H9 (cell line): ENCODE results near the gene ERC2. TPM values are rescaled to one million over a fixed set of nuclear protein-coding genes. Genes with fewer than 3 reads are reported as not detected.

ENCODE experiments used
- DNase-seq: peaks from one replicate; pipeline ENCODE4 v3.0.0-alpha.2; 2017
- H2AFZ ChIP-seq: one replicate; pipeline ENCODE4 v1.6.1; 2013; ENCODE audit warnings: mild to moderate bottlenecking, low read length, control low read depth, moderate library complexity
- H2AK5ac ChIP-seq: 2 replicates; pipeline ENCODE4 v1.6.1; 2013; ENCODE audit warnings: low read length, control low read depth, mixed read lengths; ENCODE audit not compliant: insufficient read length
- H2BK120ac ChIP-seq: one replicate; pipeline ENCODE4 v1.6.1; 2013; ENCODE audit warnings: low read depth, mild to moderate bottlenecking, low read length, control low read depth, inconsistent platforms; ENCODE audit not compliant: poor library complexity, severe bottlenecking
- H2BK12ac ChIP-seq: 2 replicates; pipeline ENCODE4 v1.6.1; 2013; ENCODE audit warnings: low read length, control low read depth, mixed read lengths, low read depth; ENCODE audit not compliant: insufficient read length
- H2BK15ac ChIP-seq: 2 replicates; pipeline ENCODE4 v1.6.1; 2013; ENCODE audit warnings: low read depth, low read length, control low read depth
- H2BK20ac ChIP-seq: one replicate; pipeline ENCODE4 v1.6.1; 2013; ENCODE audit warnings: low read depth, mild to moderate bottlenecking, low read length, control low read depth, inconsistent platforms; ENCODE audit not compliant: poor library complexity, severe bottlenecking
- H2BK5ac ChIP-seq: 2 replicates; pipeline ENCODE4 v1.6.1; 2013; ENCODE audit warnings: low read length, control low read depth, mixed read lengths; ENCODE audit not compliant: insufficient read length
- H3K14ac ChIP-seq: 2 replicates; pipeline ENCODE4 v1.6.1; 2013; ENCODE audit warnings: low read length, control low read depth; ENCODE audit not compliant: insufficient read depth
- H3K18ac ChIP-seq: 2 replicates; pipeline ENCODE4 v1.6.1; 2013; ENCODE audit warnings: low read depth, mild to moderate bottlenecking, mixed read lengths, low read length, control low read depth; ENCODE audit not compliant: insufficient read length
- H3K23ac ChIP-seq: 2 replicates; pipeline ENCODE4 v1.6.1; 2013; ENCODE audit warnings: low read length, control low read depth, mixed read lengths, low read depth; ENCODE audit not compliant: insufficient read length
- H3K23me2 ChIP-seq: 2 replicates; pipeline ENCODE4 v1.6.1; 2013; ENCODE audit warnings: low read depth, mild to moderate bottlenecking, mixed read lengths, low read length, control low read depth; ENCODE audit not compliant: insufficient read length, poor library complexity, severe bottlenecking
- H3K27ac ChIP-seq: 2 replicates; pipeline ENCODE4 v1.5.1; 2013; ENCODE audit warnings: low read length, control low read depth, mixed read lengths, low read depth; ENCODE audit not compliant: insufficient read length
- H3K27me3 ChIP-seq: 2 replicates; pipeline ENCODE4 v1.6.1; 2013; ENCODE audit warnings: low read length, control low read depth, inconsistent platforms; ENCODE audit not compliant: insufficient read depth
- H3K4ac ChIP-seq: 2 replicates; pipeline ENCODE4 v1.6.1; 2013; ENCODE audit warnings: low read depth, mild to moderate bottlenecking, control low read depth, inconsistent platforms, low read length, moderate library complexity
- H3K4me1 ChIP-seq: 2 replicates; pipeline ENCODE4 v1.6.1; 2013; ENCODE audit warnings: low read length, control low read depth, inconsistent platforms; ENCODE audit not compliant: insufficient read depth
- H3K4me2 ChIP-seq: 2 replicates; pipeline ENCODE4 v1.6.1; 2013; ENCODE audit warnings: low read length, control low read depth, mixed read lengths; ENCODE audit not compliant: insufficient read length, insufficient read depth
- H3K56ac ChIP-seq: 2 replicates; pipeline ENCODE4 v1.6.1; 2013; ENCODE audit warnings: low read depth, mild to moderate bottlenecking, mixed read lengths, low read length, control low read depth; ENCODE audit not compliant: insufficient read length
- H3K79me1 ChIP-seq: 2 replicates; pipeline ENCODE4 v1.6.1; 2013; ENCODE audit warnings: low read depth, mild to moderate bottlenecking, moderate library complexity, low read length, control low read depth, inconsistent platforms; ENCODE audit not compliant: insufficient read depth, poor library complexity, severe bottlenecking
- H3K79me2 ChIP-seq: 2 replicates; pipeline ENCODE4 v1.6.1; 2013; ENCODE audit warnings: low read length, control low read depth, inconsistent platforms; ENCODE audit not compliant: insufficient read depth
- H3K9ac ChIP-seq: 2 replicates; pipeline ENCODE4 v1.6.1; 2013; ENCODE audit warnings: low read length, control low read depth, mixed read lengths; ENCODE audit not compliant: insufficient read length; ENCODE audit errors: extremely low read depth
- H3K9me3 ChIP-seq: one replicate; pipeline ENCODE4 v1.6.1; 2013; ENCODE audit warnings: low read depth, low read length, inconsistent platforms; ENCODE audit not compliant: control insufficient read depth
- H3T11ph ChIP-seq: one replicate; pipeline ENCODE4 v1.6.1; 2013; ENCODE audit warnings: mild to moderate bottlenecking, low read length, control low read depth, inconsistent platforms
- H4K20me1 ChIP-seq: one replicate; pipeline ENCODE4 v1.6.1; 2013; ENCODE audit not compliant: control insufficient read depth, insufficient read length, insufficient read depth
- H4K5ac ChIP-seq: 2 replicates; pipeline ENCODE4 v1.6.1; 2013; ENCODE audit warnings: low read depth, mild to moderate bottlenecking, mixed read lengths, low read length, control low read depth; ENCODE audit not compliant: insufficient read length
- H4K8ac ChIP-seq: replicated peaks from 2 replicates; pipeline ENCODE4 v1.6.1; 2013; ENCODE audit warnings: low read length, control low read depth, mixed read lengths, low read depth; ENCODE audit not compliant: insufficient read length
- H4K91ac ChIP-seq: 2 replicates; pipeline ENCODE4 v1.6.1; 2013; ENCODE audit warnings: low read depth, mild to moderate bottlenecking, moderate library complexity, mixed read lengths, low read length, control low read depth; ENCODE audit not compliant: insufficient read length
- H3K27ac Mint-ChIP-seq, 3 experiments: 2 replicates in 2 of 3; 3 replicates in 1 of 3; pipeline ENCODE4 v1.8.0; 2020 to 2021; ENCODE audit warnings: mixed read lengths in 3 of 3, mild to moderate bottlenecking in 1 of 3, moderate library complexity in 1 of 3
- H3K27me3 Mint-ChIP-seq: 2 replicates; pipeline ENCODE4 v1.8.0; 2021; ENCODE audit warnings: low read depth, mild to moderate bottlenecking, moderate library complexity, mixed read lengths
- H3K36me3 Mint-ChIP-seq, 3 experiments: 2 replicates in 2 of 3; 3 replicates in 1 of 3; pipeline ENCODE4 v1.8.0; 2020 to 2021; ENCODE audit warnings: low read depth in 3 of 3, mixed read lengths in 3 of 3; ENCODE audit not compliant: insufficient read depth in 1 of 3
- H3K4me1 Mint-ChIP-seq, 2 experiments: 2 replicates each; pipeline ENCODE4 v1.8.0; 2020; ENCODE audit warnings: mixed read lengths in 2 of 2
- H3K4me3 Mint-ChIP-seq, 2 experiments: 2 replicates in 1 of 2; 3 replicates in 1 of 2; pipeline ENCODE4 v1.8.0; 2020 to 2021; ENCODE audit warnings: mild to moderate bottlenecking in 2 of 2, mixed read lengths in 2 of 2, moderate library complexity in 1 of 2
- H3K9me3 Mint-ChIP-seq, 2 experiments: 2 replicates in 1 of 2; 3 replicates in 1 of 2; pipeline ENCODE4 v1.8.0; 2020; ENCODE audit warnings: mild to moderate bottlenecking in 2 of 2, mixed read lengths in 2 of 2, moderate library complexity in 1 of 2
- WGBS: extraction: QIAGEN DNeasy Blood & Tissue Kit; methylation state at CpG from one replicate; pipeline ENCODE4 v1.1.7; 2013; ENCODE audit warnings: missing lambda C conversion rate, low lambda C conversion rate, mixed read lengths; ENCODE audit not compliant: insufficient read length; ENCODE audit errors: extremely low coverage; 5-methylcytosine and 5-hydroxymethylcytosine counted together
- total RNA-seq: library from RNA; stranded (reverse); gene quantifications from 2 replicates; pipeline ENCODE4 v1.2.1, GENCODE V29; 2021
- TF ChIP-seq, protein P1 (sequence below): fragments of 200-600 bp; sonication (generic); conservative IDR thresholded peaks from 3 replicates; pipeline ENCODE4 v1.8.0; 2021; ENCODE audit warnings: antibody characterized with exemption, mild to moderate bottlenecking

ERC2 gene
- total RNA-seq, 1 experiment from 2014 or later = 15.4 TPM

- no peak overlapping the region for H3K18ac ChIP-seq
- Mint-ChIP-seq H3K36me3 (no peaks in the 10 kb centered on the region), H3K9me3 (no peaks in the 10 kb centered on the region), H3K4me1 (peaks cover 30 to 42% of the 10 kb centered on the region in 2 experiments), H3K4me3 (no peak overlapping the region), H3K27me3 (peaks cover 3% of the 10 kb centered on the region), H3K27ac (peak overlapping the region in 1 of 3 experiments; percentile 85; a peak in 2 of 7 replicates)
- no peak overlapping the region for H3K56ac ChIP-seq
- no peak overlapping the region for H4K8ac ChIP-seq
- DNase-seq = peak; percentile 42
- no peak overlapping the region for H2BK15ac ChIP-seq
- H4K20me1 ChIP-seq = no peaks in the 10 kb centered on the region
- H3K14ac ChIP-seq = no peak overlapping the region
- WGBS = no CpG with 5 or more reads among the region's 12 CpGs
- H2BK120ac ChIP-seq = no peak overlapping the region
- H3K27ac ChIP-seq = no peak overlapping the region
- H3K23ac ChIP-seq = no peak overlapping the region
- H2BK20ac ChIP-seq = no peak overlapping the region
- H4K91ac ChIP-seq = no peak overlapping the region
- H3K9ac ChIP-seq = no peak overlapping the region
- no peak overlapping the region for H4K5ac ChIP-seq
- H2AFZ ChIP-seq = no peak overlapping the region
- no peaks in the 10 kb centered on the region for H3K27me3 ChIP-seq
- H3T11ph ChIP-seq = no peak overlapping the region
- no peaks in the 10 kb centered on the region for H3K79me2 ChIP-seq
- H3K9me3 ChIP-seq = no peaks in the 10 kb centered on the region
- no peak overlapping the region for H2BK12ac ChIP-seq
- H3K4me2 ChIP-seq = no peak overlapping the region
- peaks cover 14% of the 10 kb centered on the region; the same call in 1 of the 2 replicates for H3K4me1 ChIP-seq
- no peaks in the 10 kb centered on the region for H3K23me2 ChIP-seq
- TF ChIP-seq, protein P1, sequence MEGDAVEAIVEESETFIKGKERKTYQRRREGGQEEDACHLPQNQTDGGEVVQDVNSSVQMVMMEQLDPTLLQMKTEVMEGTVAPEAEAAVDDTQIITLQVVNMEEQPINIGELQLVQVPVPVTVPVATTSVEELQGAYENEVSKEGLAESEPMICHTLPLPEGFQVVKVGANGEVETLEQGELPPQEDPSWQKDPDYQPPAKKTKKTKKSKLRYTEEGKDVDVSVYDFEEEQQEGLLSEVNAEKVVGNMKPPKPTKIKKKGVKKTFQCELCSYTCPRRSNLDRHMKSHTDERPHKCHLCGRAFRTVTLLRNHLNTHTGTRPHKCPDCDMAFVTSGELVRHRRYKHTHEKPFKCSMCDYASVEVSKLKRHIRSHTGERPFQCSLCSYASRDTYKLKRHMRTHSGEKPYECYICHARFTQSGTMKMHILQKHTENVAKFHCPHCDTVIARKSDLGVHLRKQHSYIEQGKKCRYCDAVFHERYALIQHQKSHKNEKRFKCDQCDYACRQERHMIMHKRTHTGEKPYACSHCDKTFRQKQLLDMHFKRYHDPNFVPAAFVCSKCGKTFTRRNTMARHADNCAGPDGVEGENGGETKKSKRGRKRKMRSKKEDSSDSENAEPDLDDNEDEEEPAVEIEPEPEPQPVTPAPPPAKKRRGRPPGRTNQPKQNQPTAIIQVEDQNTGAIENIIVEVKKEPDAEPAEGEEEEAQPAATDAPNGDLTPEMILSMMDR = no peak
- no peak overlapping the region for H2AK5ac ChIP-seq
- H2BK5ac ChIP-seq = no peak overlapping the region
- no peaks in the 10 kb centered on the region for H3K79me1 ChIP-seq
- no peak overlapping the region for H3K4ac ChIP-seq
Measured at GRCh38 chr3:55620351-55621025, 847.8 kb downstream of the ERC2 start.
